AG10803 (cell line): ENCODE data around the gene KRTAP1-3.

Source experiments
- DNase-seq: peaks from one replicate; pipeline ENCODE4 v3.0.0; 2010; ENCODE audit warnings: low read depth
- H3K4me3 ChIP-seq: 2 replicates; pipeline ENCODE4 v1.5.1; 2011; ENCODE audit warnings: mild to moderate bottlenecking, low read length, control low read depth
- TF ChIP-seq, protein P1 (sequence below): conservative IDR thresholded peaks from 2 replicates; pipeline ENCODE4 v1.5.1; 2011; ENCODE audit warnings: mild to moderate bottlenecking, low read length, control low read depth, inconsistent platforms

The KRTAP1-3 gene

DNA sequence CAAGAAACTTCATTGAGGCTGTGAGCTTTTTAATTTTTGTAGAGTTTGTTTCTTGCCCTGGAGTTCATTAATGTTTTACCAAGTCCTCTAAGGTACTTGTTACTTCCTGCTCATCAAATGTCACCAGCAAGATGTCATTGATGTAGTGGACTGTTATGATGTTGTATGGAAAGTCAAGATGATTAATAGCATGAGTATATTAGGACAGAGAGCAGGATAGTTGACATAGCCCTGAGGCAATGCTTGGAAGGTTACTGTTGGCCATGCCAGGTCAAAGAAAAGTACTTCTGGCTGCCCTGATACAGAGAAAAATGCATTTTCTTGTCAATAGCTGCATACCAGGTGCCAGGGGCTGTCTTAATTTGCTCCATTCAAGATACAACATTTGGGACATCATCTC, 14.3 kb downstream of the KRTAP1-3 start:
- no peak for DNase-seq
- no peak overlapping the region for H3K4me3 ChIP-seq
- TF ChIP-seq, protein P1, sequence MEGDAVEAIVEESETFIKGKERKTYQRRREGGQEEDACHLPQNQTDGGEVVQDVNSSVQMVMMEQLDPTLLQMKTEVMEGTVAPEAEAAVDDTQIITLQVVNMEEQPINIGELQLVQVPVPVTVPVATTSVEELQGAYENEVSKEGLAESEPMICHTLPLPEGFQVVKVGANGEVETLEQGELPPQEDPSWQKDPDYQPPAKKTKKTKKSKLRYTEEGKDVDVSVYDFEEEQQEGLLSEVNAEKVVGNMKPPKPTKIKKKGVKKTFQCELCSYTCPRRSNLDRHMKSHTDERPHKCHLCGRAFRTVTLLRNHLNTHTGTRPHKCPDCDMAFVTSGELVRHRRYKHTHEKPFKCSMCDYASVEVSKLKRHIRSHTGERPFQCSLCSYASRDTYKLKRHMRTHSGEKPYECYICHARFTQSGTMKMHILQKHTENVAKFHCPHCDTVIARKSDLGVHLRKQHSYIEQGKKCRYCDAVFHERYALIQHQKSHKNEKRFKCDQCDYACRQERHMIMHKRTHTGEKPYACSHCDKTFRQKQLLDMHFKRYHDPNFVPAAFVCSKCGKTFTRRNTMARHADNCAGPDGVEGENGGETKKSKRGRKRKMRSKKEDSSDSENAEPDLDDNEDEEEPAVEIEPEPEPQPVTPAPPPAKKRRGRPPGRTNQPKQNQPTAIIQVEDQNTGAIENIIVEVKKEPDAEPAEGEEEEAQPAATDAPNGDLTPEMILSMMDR = no peak

GRCh38 chr17:41019415-41019814, 15.3 kb downstream of the KRTAP1-3 start:
- TF ChIP-seq, protein P1 = no peak
- no peak overlapping the region for H3K4me3 ChIP-seq
- no peak for DNase-seq

GRCh38 chr17:41018541-41018940, 16.1 kb downstream of the KRTAP1-3 start:
- TF ChIP-seq, protein P1 = no peak
- no peak overlapping the region for H3K4me3 ChIP-seq
- DNase-seq = no peak

GRCh38 chr17:41016578-41017215, 18.0 kb downstream of the KRTAP1-3 start:
- TF ChIP-seq, protein P1 = no peak
- H3K4me3 ChIP-seq = no peak overlapping the region
- no peak for DNase-seq

- H3K4me3 ChIP-seq = no peak overlapping the region
- DNase-seq = no peak
- TF ChIP-seq, protein P1 = no peak
Measured at GRCh38 chr17:41015454-41015853, 19.2 kb downstream of the KRTAP1-3 start.

GRCh38 chr17:41013606-41014005, 21.1 kb downstream of the KRTAP1-3 start:
- peak; percentile 83 for DNase-seq
- H3K4me3 ChIP-seq = no peak overlapping the region
- TF ChIP-seq, protein P1 = no peak

DNA sequence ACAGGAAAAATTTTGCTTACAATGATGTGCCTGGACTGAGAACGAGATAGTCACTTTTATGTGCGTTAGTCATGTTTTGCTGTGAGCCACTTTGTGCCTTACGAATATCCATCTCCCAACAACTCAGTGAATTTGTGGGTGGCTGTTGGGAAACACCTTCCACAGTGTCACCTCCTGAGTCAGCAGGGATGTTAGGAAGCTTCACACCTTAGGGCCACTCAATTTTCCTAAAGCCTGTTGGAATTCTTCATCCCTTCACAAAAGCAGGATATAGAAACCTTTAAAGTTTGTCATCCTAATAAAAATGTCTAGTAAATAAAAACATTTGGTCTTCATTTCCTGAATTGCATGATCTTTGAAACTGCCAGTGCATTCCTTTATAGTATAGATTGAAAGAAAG, 21.5 kb downstream of the KRTAP1-3 start:
- no peak overlapping the region for H3K4me3 ChIP-seq
- TF ChIP-seq, protein P1 = no peak
- DNase-seq = peak; percentile 47
